HG02938 (cell line): ENCODE data around the gene MYOF.

Experiments used
- ATAC-seq: cut with Tn5 transposase; IDR thresholded peaks from one replicate; pipeline ENCODE4 v1.9.1; 2021; ENCODE audit warnings: mild to moderate bottlenecking, moderate library complexity; ENCODE audit not compliant: unreplicated experiment

MYOF gene

GRCh38 chr10:93398528-93398927 is 83.6 kb downstream of the MYOF start:
- ATAC-seq, result no peak

- no peak for ATAC-seq
Measured at GRCh38 chr10:93397020-93397419, 85.1 kb downstream of the MYOF start.

GRCh38 chr10:93393211-93393610 is 88.9 kb downstream of the MYOF start:
- ATAC-seq, result no peak

GRCh38 chr10:93392121-93392520 is 90.0 kb downstream of the MYOF start:
- no peak for ATAC-seq

- ATAC-seq, result no peak
Measured at GRCh38 chr10:93390306-93391090, 91.6 kb downstream of the MYOF start.

GRCh38 chr10:93386631-93387369 is 95.3 kb downstream of the MYOF start:
- ATAC-seq, result no peak

- ATAC-seq, result no peak
Measured at GRCh38 chr10:93385345-93385744, 96.8 kb downstream of the MYOF start.

GRCh38 chr10:93384006-93384405 is 98.1 kb downstream of the MYOF start:
- ATAC-seq, result no peak

GRCh38 chr10:93383562-93383981 is 98.6 kb downstream of the MYOF start:
- no peak for ATAC-seq

- ATAC-seq, result no peak
Measured at GRCh38 chr10:93379731-93380575, 102.2 kb downstream of the MYOF start.

- ATAC-seq, result no peak
Measured at GRCh38 chr10:93378997-93379730, 103.0 kb downstream of the MYOF start.

- ATAC-seq, result no peak
Measured at GRCh38 chr10:93378039-93378438, 104.1 kb downstream of the MYOF start.

- peak; percentile 64 for ATAC-seq
Measured at GRCh38 chr10:93376372-93377293, 105.5 kb downstream of the MYOF start.

- no peak for ATAC-seq
Measured at GRCh38 chr10:93370961-93371360, 111.2 kb downstream of the MYOF start.

GRCh38 chr10:93369588-93370164 is 112.5 kb downstream of the MYOF start:
- ATAC-seq, result no peak

- ATAC-seq, result no peak
Measured at GRCh38 chr10:93368210-93368609, 113.9 kb downstream of the MYOF start.

- ATAC-seq, result no peak
Measured at GRCh38 chr10:93367664-93368063, 114.5 kb downstream of the MYOF start.

- no peak for ATAC-seq
Measured at GRCh38 chr10:93364966-93365365, 117.2 kb downstream of the MYOF start.
